Fibroblast of mammary gland (primary cell): Measurements from ENCODE around the gene PACRG.

Source experiments
- DNase-seq: peaks from one replicate; pipeline ENCODE4 v3.0.0-alpha.2; 2010; ENCODE audit warnings: low read depth
- H3K4me3 ChIP-seq: 2 replicates; pipeline ENCODE4 v1.5.1; 2011; ENCODE audit warnings: low read depth, mild to moderate bottlenecking, low read length, moderate library complexity; ENCODE audit not compliant: control insufficient read depth
- CTCF ChIP-seq: conservative IDR thresholded peaks from 2 replicates; pipeline ENCODE4 v1.5.1; 2011; ENCODE audit warnings: low read depth, low read length, inconsistent platforms; ENCODE audit not compliant: control insufficient read depth, insufficient read depth

Gene PACRG

GRCh38 chr6:163185744-163186143, 458.0 kb downstream of the PACRG start:
- no peak overlapping the region for H3K4me3 ChIP-seq
- TF ChIP-seq CTCF = no peak
- DNase-seq = no peak

- DNase-seq = no peak
Observed at GRCh38 chr6:163186527-163186926, 458.8 kb downstream of the PACRG start.

GRCh38 chr6:163187201-163187600, 459.4 kb downstream of the PACRG start:
- no peak overlapping the region for H3K4me3 ChIP-seq
- TF ChIP-seq CTCF = no peak
- no peak for DNase-seq

More at GRCh38 chr6:163186527-163186926, 458.8 kb downstream of the PACRG start:
- no peak for TF ChIP-seq CTCF
- no peak overlapping the region for H3K4me3 ChIP-seq

GRCh38 chr6:163187606-163188005, 459.8 kb downstream of the PACRG start:
- no peak for DNase-seq
- no peak overlapping the region for H3K4me3 ChIP-seq
- no peak for TF ChIP-seq CTCF

- DNase-seq = no peak
- no peak for TF ChIP-seq CTCF
- no peak overlapping the region for H3K4me3 ChIP-seq
Observed at GRCh38 chr6:163188746-163189145, 461.0 kb downstream of the PACRG start.

- no peak overlapping the region for H3K4me3 ChIP-seq
- DNase-seq = no peak
- TF ChIP-seq CTCF = no peak
Observed at GRCh38 chr6:163189609-163190008, 461.8 kb downstream of the PACRG start.

GRCh38 chr6:163190786-163191185, 463.0 kb downstream of the PACRG start:
- DNase-seq = no peak

More at GRCh38 chr6:163190786-163191185, 463.0 kb downstream of the PACRG start:
- H3K4me3 ChIP-seq = no peak overlapping the region
- no peak for TF ChIP-seq CTCF
